Fibroblast of gingiva (primary cell): ENCODE measurements around the gene NRL.
"Not testable (repeated sequence)": the region's sequence is repeated elsewhere in the genome, so short reads cannot be mapped to it uniquely, and the experiment has no call there.

Experiments used
- DNase-seq: peaks from one replicate; pipeline ENCODE4 v3.0.0-alpha.2; 2011; ENCODE audit warnings: low read depth

The NRL gene

GRCh38 chr14:24051789-24052655 lies 62.7 kb downstream of the NRL start, which contains the start of gene CARMIL3:
TSS of gene CARMIL3 (plus strand) at chr14:24052009. CDS start at chr14:24052154, 145 bp downstream.
- DNase-seq, result peak; percentile 34

GRCh38 chr14:24051176-24051788 lies 63.5 kb downstream of the NRL start:
- no peak for DNase-seq

GRCh38 chr14:24050753-24051152 lies 64.0 kb downstream of the NRL start:
- not testable (repeated sequence) for DNase-seq

- DNase-seq, result not testable (repeated sequence)
These were observed 65.7 kb downstream of the NRL start for GRCh38 chr14:24049002-24049401.

- DNase-seq, result no peak
These were observed 72.0 kb downstream of the NRL start for GRCh38 chr14:24042746-24043145.

GRCh38 chr14:24040692-24041091 lies 74.1 kb downstream of the NRL start:
- DNase-seq, result no peak

- no peak for DNase-seq
These were observed 76.1 kb downstream of the NRL start for GRCh38 chr14:24038686-24039085.

- DNase-seq, result no peak
These were observed 77.1 kb downstream of the NRL start for GRCh38 chr14:24037658-24038037.

- DNase-seq, result not testable (repeated sequence)
These were observed 77.6 kb downstream of the NRL start for GRCh38 chr14:24036963-24037657.

- peak; percentile 76 for DNase-seq
These were observed 78.4 kb downstream of the NRL start for GRCh38 chr14:24036169-24036962.

GRCh38 chr14:24035769-24036168 lies 79.0 kb downstream of the NRL start:
- DNase-seq, result not testable (repeated sequence)

- DNase-seq, result peak; percentile 89
These were observed 81.9 kb downstream of the NRL start for GRCh38 chr14:24032727-24033418.

GRCh38 chr14:24031331-24031730 lies 83.4 kb downstream of the NRL start:
- DNase-seq, result not testable (repeated sequence)

- DNase-seq, result not testable (repeated sequence)
These were observed 85.1 kb downstream of the NRL start for GRCh38 chr14:24029687-24030086.
